Measurements from ENCODE around the gene DSCAML1. TPM values are rescaled to one million over a fixed set of nuclear protein-coding genes. Genes with fewer than 3 reads are reported as not detected.
A peak's percentile ranks its signal among the peaks of the same experiment; 100 is the strongest.

Gene DSCAML1
- total RNA-seq, 1 experiment from 2014 or later, result 0.90 TPM

DNA sequence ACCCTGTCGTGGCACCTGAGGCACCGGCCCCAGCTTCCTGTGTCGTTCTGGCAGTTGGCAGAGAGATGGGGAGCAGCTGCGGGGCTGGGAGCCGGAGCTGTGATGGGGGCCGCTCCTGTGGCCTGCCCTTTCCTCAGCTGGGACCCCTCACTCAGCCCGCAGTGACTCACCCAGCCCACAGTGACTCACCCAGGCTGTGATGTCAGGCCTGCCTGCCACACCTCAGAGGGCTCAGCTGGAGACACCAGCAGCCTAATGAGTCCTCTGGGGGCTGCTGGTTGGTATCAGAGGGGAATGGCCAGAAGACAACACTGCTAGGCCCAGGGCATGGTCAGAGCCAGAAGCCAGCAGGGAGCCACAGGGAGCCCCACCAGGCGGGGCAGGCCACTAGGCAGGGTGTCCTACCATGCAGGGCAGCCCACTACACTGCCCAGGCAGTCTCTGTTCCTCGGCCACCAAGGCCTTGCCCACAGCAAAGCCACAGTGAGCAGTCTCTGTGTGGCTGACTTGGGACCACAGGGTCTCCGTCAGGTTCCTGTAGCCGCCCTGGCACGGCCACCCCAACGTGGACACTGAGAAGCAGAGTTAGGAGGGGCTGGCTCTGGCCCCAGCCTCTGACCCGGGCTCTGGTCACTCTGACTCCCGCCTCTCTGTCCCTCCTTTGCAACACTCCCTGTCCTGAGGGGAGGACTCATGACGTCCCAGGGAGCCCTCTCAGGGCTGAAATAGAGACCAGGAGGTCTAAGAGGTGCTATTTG is 31.8 kb upstream of the DSCAML1 start (continued):
- TF ChIP-seq TP53 (CRISPR knock-in tag; IDR thresholded peaks at IDR 0.05) (no peak), GABPB1 (CRISPR knock-in tag; IDR thresholded peaks at IDR 0.05) (no peak), ZBTB21 (CRISPR knock-in tag; IDR thresholded peaks at IDR 0.05; ENCODE audit: borderline replicate concordance) (no peak), GRHL2 (CRISPR knock-in tag; IDR thresholded peaks at IDR 0.05; ENCODE audit: insufficient replicate concordance, severe bottlenecking) (no peak), JAZF1 (CRISPR knock-in tag; IDR thresholded peaks at IDR 0.05) (no peak)
- TF ChIP-seq, protein P1, sequence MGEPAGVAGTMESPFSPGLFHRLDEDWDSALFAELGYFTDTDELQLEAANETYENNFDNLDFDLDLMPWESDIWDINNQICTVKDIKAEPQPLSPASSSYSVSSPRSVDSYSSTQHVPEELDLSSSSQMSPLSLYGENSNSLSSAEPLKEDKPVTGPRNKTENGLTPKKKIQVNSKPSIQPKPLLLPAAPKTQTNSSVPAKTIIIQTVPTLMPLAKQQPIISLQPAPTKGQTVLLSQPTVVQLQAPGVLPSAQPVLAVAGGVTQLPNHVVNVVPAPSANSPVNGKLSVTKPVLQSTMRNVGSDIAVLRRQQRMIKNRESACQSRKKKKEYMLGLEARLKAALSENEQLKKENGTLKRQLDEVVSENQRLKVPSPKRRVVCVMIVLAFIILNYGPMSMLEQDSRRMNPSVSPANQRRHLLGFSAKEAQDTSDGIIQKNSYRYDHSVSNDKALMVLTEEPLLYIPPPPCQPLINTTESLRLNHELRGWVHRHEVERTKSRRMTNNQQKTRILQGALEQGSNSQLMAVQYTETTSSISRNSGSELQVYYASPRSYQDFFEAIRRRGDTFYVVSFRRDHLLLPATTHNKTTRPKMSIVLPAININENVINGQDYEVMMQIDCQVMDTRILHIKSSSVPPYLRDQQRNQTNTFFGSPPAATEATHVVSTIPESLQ (CRISPR knock-in tag; IDR thresholded peaks at IDR 0.05), result no peak

DNA sequence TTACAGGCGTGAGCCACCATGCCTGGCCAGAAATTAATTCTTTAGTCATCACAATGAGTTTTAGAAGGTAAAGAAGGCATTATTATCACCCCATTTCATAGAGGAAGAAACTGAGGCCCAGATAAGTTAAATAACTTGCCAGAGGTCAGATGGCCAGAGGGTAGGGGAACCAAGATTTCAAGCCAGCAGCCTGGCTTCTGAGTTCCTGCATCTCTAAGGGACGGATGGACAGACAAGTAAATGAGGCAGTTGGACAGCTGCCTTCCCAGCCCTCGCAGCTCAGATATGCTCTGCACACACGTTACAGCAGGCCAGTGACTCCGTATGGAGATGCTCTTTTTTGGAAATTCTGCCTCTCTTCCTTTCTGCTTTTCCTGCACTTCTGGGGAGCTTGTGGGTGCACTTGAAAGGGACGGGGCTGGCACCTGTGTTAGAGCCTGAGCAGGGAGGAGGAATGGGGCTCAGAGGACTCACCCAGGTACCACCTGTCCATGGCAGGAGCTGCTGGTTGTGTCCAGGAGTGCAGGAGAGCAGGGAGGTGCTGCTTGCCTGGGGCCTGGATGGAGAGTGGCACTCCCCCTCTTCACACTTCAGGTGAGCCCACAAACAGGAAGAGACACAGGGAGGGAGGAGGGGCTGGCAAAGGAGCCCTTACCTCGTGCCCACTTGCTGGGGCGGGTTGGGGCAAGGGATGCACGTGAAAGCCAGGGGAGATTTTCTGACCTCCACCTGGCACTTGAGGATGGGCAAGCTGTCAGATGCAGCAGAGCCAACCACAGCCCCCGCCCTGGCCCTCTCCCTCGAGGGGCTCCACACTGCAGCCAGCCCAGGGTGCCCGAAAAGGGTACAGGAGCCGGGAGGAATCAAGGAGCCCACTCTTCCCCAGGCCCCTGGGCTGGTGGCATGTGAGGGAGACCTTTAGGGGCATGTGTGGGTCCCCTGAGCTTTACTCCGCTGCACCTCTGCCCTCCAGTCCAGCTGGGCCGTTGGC is 30.8 kb upstream of the DSCAML1 start:
- ChIA-PET POLR2A (interaction anchor here (1.1 kb wide), 1 partner anchor 43 kb away, joined by 4 read pairs; no protein-coding TSS in a partner anchor), CTCF (interaction anchor here (1.2 to 1.4 kb wide), 5 partner anchors 10 to 226 kb away, joined by 3 to 6 read pairs (median 4); no protein-coding TSS in a partner anchor)
- peak overlapping the region; percentile 22; the same call in 1 of the 2 replicates for H3K27ac Mint-ChIP-seq
- H3K4me3 Mint-ChIP-seq, result no peak overlapping the region
- ATAC-seq, result no peak
- peaks cover 2% of the 10 kb centered on the region; the same call in 1 of the 2 replicates for H3K27me3 Mint-ChIP-seq (ENCODE audit: low read depth)
- H3K9me3 Mint-ChIP-seq, result no peaks in the 10 kb centered on the region
- H3K4me1 Mint-ChIP-seq, result peaks cover 35% of the 10 kb centered on the region
- H3K36me3 Mint-ChIP-seq, result no peaks in the 10 kb centered on the region
- peak; percentile 5 for DNase-seq (ENCODE audit: low spot score)
- TF ChIP-seq, protein P2, sequence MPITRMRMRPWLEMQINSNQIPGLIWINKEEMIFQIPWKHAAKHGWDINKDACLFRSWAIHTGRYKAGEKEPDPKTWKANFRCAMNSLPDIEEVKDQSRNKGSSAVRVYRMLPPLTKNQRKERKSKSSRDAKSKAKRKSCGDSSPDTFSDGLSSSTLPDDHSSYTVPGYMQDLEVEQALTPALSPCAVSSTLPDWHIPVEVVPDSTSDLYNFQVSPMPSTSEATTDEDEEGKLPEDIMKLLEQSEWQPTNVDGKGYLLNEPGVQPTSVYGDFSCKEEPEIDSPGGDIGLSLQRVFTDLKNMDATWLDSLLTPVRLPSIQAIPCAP (CRISPR knock-in tag; IDR thresholded peaks at IDR 0.05), result no peak
- TF ChIP-seq NR1H2 (CRISPR knock-in tag; IDR thresholded peaks at IDR 0.05) (no peak), SOX15 (CRISPR knock-in tag; IDR thresholded peaks at IDR 0.05) (no peak), ZBTB21 (CRISPR knock-in tag; IDR thresholded peaks at IDR 0.05; ENCODE audit: borderline replicate concordance) (no peak), NR2C2 (CRISPR knock-in tag; IDR thresholded peaks at IDR 0.05) (no peak), MXD4 (CRISPR knock-in tag; IDR thresholded peaks at IDR 0.05; ENCODE audit: borderline replicate concordance) (no peak), ZNF317 (CRISPR knock-in tag; IDR thresholded peaks at IDR 0.05; ENCODE audit: borderline replicate concordance, low read depth) (no peak), SMAD3 (CRISPR knock-in tag; IDR thresholded peaks at IDR 0.05; ENCODE audit: borderline replicate concordance) (no peak), TEAD1 (CRISPR knock-in tag; IDR thresholded peaks at IDR 0.05) (no peak)
- TF ChIP-seq, protein P3, sequence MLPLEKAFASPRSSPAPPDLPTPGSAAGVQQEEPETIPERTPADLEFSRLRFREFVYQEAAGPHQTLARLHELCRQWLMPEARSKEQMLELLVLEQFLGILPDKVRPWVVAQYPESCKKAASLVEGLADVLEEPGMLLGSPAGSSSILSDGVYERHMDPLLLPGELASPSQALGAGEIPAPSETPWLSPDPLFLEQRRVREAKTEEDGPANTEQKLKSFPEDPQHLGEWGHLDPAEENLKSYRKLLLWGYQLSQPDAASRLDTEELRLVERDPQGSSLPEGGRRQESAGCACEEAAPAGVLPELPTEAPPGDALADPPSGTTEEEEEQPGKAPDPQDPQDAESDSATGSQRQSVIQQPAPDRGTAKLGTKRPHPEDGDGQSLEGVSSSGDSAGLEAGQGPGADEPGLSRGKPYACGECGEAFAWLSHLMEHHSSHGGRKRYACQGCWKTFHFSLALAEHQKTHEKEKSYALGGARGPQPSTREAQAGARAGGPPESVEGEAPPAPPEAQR (CRISPR knock-in tag; IDR thresholded peaks at IDR 0.05), result no peak
- TF ChIP-seq, protein P4, sequence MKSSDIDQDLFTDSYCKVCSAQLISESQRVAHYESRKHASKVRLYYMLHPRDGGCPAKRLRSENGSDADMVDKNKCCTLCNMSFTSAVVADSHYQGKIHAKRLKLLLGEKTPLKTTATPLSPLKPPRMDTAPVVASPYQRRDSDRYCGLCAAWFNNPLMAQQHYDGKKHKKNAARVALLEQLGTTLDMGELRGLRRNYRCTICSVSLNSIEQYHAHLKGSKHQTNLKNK (CRISPR knock-in tag; IDR thresholded peaks at IDR 0.05), result no peak
- TF ChIP-seq, protein P5, sequence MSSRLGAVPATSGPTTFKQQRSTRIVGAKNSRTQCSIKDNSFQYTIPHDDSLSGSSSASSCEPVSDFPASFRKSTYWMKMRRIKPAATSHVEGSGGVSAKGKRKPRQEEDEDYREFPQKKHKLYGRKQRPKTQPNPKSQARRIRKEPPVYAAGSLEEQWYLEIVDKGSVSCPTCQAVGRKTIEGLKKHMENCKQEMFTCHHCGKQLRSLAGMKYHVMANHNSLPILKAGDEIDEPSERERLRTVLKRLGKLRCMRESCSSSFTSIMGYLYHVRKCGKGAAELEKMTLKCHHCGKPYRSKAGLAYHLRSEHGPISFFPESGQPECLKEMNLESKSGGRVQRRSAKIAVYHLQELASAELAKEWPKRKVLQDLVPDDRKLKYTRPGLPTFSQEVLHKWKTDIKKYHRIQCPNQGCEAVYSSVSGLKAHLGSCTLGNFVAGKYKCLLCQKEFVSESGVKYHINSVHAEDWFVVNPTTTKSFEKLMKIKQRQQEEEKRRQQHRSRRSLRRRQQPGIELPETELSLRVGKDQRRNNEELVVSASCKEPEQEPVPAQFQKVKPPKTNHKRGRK (CRISPR knock-in tag; IDR thresholded peaks at IDR 0.05; ENCODE audit: borderline replicate concordance), result no peak
- TF ChIP-seq, protein P6, sequence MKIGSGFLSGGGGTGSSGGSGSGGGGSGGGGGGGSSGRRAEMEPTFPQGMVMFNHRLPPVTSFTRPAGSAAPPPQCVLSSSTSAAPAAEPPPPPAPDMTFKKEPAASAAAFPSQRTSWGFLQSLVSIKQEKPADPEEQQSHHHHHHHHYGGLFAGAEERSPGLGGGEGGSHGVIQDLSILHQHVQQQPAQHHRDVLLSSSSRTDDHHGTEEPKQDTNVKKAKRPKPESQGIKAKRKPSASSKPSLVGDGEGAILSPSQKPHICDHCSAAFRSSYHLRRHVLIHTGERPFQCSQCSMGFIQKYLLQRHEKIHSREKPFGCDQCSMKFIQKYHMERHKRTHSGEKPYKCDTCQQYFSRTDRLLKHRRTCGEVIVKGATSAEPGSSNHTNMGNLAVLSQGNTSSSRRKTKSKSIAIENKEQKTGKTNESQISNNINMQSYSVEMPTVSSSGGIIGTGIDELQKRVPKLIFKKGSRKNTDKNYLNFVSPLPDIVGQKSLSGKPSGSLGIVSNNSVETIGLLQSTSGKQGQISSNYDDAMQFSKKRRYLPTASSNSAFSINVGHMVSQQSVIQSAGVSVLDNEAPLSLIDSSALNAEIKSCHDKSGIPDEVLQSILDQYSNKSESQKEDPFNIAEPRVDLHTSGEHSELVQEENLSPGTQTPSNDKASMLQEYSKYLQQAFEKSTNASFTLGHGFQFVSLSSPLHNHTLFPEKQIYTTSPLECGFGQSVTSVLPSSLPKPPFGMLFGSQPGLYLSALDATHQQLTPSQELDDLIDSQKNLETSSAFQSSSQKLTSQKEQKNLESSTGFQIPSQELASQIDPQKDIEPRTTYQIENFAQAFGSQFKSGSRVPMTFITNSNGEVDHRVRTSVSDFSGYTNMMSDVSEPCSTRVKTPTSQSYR (CRISPR knock-in tag; IDR thresholded peaks at IDR 0.05), result no peak
- TF ChIP-seq, protein P7, sequence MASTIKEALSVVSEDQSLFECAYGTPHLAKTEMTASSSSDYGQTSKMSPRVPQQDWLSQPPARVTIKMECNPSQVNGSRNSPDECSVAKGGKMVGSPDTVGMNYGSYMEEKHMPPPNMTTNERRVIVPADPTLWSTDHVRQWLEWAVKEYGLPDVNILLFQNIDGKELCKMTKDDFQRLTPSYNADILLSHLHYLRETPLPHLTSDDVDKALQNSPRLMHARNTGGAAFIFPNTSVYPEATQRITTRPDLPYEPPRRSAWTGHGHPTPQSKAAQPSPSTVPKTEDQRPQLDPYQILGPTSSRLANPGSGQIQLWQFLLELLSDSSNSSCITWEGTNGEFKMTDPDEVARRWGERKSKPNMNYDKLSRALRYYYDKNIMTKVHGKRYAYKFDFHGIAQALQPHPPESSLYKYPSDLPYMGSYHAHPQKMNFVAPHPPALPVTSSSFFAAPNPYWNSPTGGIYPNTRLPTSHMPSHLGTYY (CRISPR knock-in tag; IDR thresholded peaks at IDR 0.05), result no peak
